Measurements from ENCODE around the gene NPPC.

Gene NPPC

DNA sequence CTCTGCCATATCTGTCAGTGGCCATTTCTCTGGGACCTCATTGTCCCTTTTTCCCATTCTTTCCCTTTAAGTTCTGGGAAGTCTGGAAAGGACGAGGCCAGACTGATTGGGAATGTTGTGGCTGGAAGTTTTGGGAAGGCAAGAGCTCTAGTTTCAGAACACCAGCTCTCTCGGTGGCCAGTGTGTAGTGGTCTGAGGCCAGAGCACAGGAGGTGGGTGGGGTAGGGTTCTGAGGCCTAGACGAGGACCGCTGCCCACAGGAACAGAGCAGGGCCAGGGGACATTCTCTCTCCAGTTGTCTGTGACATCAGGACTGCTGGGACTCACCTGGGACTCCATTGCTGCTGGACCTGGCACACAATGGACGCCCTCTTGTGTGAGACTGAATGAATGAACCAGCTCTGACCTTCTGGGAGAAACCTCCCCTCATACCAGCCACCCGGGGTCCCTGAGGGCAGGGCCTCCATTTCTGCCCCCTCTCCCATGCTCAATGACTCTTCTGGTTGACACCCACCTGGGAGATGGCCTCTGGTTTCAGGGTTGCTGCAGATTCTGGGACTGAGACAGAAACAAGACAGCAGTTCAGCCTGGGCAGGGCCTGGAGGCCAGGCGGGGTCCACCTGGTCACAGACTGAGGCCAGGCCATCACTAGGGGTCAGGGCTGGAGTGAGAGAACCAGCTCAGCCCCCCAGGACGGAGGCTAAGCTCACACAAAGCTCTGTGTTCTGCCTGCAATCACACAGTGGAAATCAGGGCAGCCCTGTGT, 8.4 kb upstream of the NPPC start:
- DNase-seq: no peak

DNA sequence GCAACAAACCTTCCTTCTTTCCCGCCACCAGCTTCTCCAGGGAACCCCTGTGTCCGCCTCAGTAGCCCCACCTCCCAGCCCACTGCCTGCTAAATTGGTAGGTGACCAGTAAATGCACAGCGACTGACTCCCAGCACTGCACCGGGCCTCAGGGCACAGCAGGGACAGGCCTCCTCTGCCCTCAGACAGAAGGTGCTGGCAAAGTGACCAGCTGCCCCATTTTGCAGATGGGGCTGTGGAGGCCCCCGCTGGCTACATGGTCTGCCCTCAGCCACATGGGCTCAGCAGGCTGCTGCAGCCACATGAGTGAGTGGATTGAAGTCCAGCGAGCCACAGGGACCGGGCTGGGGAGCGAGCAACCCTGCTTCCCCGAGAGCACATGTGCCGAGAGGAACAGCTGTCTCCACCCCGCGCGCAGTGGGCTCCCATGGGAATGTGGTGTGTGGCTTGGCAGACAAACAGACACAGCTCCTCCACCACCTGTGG, 7.8 kb upstream of the NPPC start:
- DNase-seq: no peak

DNA sequence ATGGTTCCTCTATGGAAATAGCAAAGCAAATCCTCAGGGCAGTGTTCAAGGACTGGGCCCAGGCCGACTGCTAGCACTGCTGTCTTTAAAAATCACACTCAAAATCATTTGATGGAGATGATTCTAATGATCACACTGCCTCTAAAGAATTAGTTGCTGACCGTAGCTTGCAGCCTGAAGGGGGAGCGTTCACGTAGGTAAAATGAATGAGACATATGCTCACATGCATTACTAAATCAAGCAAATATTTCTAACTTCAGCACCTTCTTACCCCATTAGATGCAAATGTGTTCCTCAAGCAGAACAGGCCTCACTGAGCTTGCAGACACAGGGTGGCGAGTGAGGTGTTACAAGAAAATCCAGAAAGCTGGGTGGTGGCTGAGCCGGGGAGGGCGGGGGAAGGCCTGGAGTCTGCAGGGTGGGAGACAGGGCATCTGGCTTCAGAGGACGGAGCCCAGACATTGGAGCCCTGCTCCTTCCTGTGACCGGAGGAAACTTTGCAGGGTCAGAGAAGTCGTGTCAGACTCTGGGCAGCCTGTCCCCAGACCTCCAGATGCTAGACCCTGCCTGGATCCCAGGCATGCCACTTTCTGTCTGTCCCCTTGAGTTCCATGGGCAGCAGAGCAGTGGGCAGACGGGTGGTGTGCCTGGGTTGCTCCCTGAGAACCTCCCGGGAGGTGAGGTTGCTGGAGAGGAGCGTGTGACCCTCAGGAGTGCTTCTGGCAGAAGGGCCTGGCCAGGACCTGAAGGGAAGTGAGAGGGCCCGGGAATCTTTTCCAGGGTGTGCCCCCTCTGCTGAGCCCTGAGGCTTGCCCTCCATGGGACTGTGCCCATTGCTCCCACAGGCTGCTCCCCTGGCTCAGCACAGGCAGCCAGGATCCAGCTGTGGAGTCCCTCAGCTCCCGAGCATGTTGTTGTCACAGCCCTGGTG, 7.1 kb upstream of the NPPC start:
- DNase-seq: no peak

DNA sequence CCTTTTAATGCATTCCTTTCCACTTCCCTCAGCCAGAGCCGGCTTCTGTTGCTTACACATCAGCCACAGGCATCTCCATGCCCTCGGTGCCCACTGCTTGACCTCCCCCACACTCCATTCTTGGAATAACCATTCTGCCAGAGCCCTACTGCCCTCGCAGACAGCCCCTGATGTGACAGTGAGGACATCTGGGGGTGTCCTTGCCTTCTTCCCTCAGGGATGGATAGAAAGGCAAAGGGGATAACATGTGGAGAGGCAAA, 6.4 kb upstream of the NPPC start:
- DNase-seq: no peak

DNA sequence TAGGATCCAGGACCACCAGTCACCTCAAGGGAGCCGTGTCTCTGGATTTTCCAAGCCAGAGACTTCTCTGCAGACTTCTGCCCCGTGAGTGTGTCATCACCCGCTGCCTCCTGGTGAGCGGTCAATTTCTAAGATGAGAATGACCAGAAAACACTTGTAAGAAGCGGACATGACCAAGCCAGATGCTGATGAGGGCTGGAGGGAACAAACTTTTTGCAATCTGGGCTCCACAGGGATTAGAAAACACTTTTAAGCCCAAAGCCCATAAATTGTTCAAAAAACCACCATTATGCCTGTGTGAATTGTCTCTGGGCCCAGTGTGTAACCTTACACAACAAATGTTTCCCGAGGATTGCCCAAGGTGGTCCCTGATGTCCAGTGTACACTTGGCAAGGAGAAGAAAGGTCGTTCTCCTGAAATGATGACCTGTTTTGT, 5.3 kb upstream of the NPPC start:
- DNase-seq: no peak

DNA sequence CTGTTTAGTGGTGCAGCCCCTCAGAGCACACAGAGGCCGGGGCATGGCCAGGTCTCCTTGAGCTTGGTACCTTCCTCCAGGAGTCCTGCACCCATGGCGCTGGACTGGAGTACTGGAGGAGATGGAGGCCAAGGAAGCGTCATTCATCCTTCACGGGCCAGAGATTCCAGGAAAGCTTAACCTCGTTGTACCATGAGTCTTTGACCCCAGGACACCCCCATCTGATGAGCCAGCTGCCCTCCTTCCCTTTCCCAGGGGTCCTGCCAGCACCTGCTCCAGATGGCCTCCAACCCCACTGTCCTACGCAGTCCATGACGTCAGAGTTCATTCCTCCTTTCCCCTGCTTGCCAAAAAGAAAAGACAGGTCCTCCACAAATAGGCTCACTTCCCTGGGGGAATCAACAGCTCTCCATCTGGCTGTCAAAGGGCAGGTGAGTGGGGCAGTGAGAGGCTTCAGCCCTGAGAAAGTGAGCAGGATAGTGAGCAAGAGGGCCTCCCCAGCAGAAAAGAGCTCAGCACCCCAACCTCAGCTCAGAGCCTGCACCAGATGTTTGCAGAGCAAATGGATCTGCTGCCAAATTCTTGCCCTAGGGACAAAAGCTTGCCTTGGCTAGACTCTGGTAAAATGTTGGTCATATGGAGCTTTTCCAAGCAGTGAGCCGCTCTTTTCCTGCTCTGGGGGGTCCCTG, 4.5 kb upstream of the NPPC start:
- DNase-seq: no peak

DNA sequence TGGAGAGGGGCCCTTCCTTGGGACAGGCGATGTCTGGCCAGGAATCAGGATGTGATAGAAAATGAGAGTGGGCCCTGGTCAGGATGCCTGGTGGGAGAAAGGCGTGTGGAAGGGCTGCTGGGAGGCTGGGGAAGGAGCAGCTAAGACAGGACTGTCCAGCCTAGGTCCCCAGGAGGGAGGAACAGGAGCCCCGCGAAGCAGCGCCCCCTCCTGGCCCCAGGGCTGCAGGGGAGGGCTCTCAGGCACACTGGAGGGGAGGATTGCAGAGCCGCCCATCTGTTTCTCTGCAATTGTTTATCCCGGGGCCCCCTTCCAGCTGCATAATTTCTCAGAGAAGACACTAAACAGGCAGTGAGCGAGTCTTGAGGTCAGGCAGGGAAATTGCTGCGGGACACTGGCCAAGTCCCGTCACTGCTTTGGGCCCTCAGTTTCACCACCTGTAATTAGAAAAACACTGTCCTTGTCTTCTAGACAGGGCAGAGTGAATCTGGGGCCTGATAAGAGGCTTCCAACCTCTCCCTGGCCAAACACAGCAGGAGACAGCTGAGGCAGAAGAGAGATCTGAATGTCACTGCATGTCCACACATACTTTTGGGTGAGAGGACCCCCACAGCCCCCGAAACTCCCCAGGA, 3.9 kb upstream of the NPPC start:
- DNase-seq: no peak

DNA sequence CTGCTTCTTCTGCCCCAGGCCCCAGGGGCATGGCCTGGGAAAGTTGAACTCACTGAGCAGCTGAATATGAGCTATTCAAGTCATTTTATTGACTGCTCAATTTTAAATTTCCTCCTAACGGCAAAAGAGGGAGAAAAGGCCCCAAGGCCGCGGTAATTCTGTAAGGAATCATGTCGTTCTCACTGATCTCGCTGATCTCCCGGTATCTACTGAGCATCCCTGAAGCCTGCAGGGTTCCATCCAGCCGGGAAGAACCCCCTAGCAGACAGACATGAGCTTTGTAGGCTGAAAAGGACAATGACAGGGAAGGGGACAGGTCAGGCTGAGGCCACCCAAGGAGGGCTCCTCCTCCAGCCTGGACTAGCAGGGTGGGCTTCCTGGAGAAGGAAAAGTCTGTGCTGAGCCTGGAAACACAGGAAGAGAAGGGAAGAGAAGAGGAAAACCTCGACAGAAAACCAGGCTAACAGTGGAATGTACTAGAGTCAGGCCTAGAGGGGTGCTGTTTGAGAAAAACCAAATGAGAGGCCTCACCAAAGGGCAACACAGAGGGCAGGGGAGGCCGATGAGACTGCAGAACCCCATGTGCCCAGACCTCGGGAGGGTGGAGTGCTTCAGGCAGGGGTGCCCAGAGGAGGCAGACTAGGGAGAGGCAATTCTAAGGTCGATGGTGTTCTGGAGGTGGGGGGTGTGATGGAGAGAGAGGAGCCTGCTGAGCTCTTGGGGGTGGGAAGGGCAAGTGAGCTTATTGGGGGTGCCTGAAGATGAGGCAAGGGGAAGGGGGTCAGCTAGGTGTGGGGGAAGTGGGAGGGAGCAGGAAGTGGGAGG, 2.9 kb upstream of the NPPC start:
- DNase-seq: no peak

DNA sequence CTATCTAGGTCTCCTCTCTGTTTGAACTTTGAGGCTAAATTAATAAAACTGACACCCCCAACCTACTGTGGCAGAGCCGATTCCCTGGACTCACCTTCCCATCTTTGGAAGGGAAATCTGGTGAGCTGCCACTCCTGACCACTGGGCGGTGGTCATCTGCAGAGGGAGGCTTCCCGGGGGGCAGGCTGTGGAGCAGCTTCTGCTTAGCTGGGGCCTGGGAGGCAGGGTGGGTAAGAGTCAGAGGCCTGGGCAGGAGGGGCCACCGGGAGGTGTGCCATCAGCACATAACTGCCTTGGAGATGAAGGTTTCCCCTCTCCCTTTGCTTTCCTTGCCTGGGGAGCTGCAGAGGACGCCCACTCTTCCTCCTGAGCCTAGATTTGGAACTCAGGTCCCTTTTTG, 2.3 kb upstream of the NPPC start:
- no peak for DNase-seq

DNA sequence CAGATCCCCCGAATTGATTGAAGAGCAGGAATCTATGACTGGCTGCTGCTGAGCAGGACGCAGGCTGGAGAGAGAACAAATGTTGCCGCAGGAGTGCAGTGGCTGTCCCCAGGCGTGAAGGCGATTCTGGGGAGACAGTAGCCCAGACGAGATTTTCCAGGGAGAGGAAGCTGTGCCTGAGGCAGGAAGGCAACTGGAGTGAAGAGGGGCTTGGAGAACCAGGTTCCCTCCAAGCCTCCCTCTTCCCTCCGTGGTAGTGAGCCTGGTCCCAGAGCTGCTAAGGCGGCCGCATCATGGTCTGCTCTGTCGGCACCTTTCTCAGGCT, 1.3 kb upstream of the NPPC start:
- no peak for DNase-seq

DNA sequence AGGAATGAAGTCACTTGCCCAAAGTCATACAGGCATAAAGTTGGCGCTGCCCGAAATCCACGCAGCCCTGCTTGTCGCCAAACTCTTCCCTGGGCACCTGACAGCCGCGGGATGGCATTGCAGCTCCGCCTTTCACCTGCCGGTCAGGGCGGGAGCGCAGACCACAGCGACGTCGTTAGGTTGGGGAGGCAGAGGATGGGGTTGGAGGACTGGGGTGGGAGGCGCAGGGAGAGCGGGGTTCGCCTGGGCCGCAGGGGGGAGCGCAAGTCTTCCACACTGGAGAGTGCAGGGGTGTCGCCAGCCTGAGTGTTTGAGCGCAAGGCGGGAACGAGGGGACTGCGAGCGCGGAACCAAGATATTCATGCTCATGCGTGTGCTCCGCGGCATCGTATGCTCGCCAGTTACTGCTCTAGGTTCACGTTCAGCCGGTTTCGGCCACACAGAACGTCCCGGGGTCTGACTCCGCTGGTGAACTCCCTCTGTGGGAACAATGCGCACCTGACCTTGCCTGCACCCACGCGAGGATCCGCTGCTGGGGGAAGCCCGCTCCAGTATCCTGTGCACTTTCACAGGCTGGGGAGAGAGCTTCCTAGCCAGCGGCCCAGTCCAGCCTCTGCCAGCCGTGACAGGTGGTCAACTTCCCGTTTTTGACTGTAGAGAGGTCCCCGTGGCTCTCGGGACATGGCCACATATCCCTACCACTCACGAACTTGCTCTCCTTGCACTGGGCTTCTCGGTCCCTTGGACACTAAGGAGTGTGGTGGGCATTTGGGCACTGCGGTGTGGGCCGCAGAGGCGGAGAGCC, 767 bp upstream of the NPPC start:
- DNase-seq: no peak

DNA sequence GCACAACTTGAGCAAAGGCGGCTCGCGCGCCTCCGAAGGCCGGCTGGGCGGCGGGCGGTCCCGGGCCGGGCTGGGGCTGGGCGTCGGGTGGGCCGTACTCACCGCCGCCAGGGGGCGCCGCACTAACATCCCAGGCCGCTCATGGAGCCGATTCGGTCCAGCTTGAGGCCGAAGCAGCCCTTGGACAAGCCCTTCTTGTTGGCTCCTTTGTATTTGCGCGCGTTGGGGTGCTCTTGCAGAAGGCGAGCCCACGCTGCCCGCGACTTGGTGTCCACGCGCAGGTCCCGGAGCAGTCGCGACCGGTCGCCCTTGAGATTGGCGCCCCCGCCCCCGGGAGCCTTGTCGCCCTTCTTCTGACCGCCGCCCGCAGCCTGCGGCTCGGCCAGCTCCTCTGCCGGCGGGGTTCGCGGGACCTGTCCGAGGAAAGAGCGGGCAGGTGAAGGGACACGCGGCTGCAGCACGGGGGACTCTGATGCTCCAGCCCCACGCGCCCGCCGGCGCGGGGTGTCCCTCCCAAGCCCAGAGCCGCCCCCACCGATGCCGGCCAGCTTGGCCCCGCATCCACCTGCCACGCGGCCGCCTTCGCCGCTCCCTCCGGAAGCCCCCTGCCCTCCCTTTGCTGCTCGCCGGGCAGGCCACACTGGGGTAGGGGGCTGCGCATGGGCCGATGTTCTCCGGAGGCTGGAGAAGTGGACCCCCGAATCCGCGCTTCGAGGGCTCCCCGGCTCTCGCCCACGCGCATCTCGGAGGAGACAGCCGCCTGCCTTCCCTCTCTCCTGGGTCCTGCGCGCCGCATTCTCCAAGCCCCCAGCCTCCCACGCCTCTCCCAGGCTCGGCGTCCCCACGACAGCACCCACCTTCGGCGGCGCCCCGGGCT, 655 bp downstream of the NPPC start:
- peak; percentile 74 for DNase-seq

DNA sequence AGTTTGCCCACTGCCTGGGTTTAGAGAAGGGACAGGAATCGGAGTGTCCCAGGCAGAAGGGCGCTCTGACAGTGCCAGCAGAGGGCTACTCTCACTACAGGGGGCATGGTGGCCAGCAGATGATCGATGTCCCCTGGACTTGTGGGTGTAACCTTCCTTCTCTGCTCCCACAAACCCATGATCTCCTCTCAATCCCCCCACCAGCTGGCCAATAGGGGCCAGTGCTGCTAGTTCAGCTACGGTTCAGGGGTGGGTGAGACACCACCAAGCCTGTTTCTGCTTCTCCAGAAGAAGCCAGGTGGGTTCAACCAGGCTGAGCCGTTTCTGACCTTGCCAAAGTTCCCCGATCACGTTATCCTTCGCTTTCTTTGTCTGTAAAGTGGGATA, 1.3 kb downstream of the NPPC start:
- DNase-seq: no peak

DNA sequence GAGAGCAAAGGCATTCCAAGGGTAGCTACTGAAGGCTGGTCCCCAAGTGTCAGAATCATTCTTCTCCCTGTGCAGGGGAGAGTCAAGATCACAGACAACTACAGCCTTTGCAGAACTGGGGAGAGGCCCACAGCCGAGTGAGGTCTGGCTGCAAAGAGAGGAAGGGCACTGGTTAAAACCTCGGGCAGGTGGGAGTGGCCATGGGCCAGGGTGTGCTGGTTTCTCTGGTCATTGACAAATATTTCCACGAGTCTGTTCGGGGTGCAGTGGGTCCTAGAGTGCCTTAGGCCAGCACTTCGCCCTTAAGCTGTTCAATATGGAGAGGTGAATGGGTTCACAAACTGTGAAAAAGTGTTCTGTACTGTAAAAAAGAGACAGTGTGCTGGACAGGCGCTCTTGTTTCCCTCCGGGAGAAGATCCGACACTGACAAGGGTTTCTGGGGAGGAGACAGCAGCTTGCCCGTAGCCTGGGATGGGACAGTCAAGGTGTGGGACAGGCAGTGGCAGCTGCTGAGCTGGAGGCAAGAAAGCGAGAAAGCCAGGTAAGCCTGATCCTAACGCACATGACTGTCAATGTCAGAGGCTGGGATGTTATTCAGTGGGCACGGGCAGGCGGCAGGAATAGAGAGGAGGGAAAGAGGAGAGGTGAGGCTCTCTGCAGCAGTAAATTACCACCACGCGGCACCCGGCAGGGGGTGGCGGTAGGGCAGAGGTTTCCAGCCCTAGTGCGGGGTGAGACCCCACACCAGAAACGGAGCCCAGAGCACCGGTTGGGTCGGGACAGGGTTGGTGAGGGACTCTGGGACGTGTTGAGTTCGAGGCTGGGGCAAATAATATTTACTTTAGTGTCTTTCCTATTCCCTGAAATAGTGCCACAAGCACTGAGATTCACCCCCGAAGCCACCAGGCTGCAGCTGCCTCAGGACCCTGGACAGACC, 2.0 kb downstream of the NPPC start:
- DNase-seq: no peak

DNA sequence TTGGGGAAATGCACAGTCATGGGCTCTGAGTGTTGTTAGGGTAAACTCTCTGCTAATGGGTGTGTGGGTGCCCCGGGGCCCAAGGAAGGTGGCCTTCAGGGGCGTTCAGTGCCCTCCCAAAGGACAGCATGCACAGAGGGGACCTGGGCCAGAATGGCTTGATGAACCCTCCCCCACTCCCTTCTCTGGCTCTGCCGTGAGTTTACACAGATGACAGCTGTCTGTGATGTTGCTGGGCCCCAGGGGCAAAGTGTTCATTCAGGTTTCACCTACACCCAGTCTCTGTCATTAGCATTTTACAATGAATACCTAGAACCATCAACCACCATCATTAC, 3.2 kb downstream of the NPPC start:
- no peak for DNase-seq

DNA sequence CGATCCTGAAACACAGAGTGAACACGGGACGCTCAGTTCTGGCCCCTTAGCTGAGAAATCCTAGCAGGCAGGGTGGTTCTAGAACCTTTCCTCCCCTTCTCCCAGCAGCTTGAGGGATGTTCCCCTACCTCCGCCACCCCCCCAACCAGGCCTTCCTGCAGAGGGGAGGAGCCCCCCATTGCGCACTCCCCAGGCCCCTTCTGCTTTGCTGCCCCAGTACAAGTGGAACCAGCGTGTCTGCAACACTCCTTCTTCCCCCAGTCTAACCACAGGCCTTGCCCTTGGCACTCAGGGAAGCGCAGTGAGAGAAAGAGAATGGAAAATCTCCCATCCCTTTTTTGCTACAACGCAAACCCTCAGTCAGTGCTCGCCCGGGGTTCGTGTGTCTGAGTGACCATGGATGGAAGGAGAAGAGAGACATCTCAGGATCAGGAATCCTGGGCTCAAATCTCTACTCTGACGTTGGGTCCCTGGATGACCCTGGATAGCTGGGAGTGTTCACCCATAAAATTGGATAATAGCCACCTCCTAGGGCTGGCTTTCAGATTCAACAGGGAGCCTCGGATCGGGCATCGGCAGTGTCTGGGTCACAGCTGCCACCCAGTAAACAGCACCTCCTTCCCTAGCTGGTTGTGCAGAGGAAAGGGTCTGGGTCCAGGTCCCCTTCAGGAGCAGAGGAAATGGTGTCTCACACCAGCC, 3.7 kb downstream of the NPPC start:
- DNase-seq: no peak

DNA sequence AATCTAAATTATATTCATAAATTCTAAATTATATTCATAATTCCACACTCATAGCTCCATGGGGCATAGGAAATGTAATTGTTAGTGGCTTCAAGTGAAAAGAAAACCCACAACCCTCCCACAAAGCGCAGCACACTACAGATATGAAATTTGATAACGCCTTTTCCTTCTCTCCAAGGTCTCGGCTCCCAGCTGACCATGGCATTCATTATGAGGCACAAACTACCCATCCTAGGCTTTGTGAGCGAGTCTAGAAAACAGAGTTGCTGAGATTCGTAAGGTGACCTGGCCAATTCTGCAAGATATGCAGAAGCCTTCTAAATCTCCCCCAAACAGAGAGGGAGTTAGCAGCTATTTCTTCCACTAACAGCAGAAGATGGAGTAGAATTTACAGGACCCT, 5.4 kb downstream of the NPPC start:
- DNase-seq: no peak

DNA sequence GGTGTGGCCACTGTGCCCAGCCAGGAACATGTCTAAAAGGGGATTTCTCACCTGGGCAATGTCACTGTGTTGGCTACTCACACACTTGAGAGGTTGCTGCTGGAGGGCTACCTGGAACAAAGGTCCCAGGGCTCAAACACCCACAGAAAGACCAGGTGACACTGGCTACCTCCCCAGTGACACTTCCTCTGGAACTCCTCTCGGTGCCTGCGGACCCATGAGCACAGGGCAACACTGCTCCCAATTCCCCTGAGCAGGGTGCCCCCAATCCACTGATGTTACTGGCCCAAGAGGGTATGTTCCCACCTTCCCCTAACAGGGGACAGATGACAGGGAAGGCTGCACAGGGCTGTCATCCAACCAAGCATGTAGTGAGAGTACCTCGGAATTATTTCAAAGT, 5.8 kb downstream of the NPPC start:
- DNase-seq: no peak
